Endothelial cell of umbilical vein (primary cell): ENCODE results near the gene HOXB6. TPM values are rescaled to one million over a fixed set of nuclear protein-coding genes. Genes with fewer than 3 reads are reported as not detected.

ENCODE experiments used
- BruUV-seq: library from RNA; stranded (reverse); fragments of 400-500 nt; replicated peaks from 2 replicates; lab custom pipeline; 2021; lab: Mats Ljungman, UMichigan
- CTCF ChIA-PET: fragments of 300-600, 350-600 bp; sonication (Branson Sonifier 250); formaldehyde crosslinking; loops from one replicate; lab custom pipeline; 2021; ENCODE audit warnings: antibody characterized with exemption, inconsistent platforms; lab: Charles Lee
- POLR2A ChIA-PET: fragments of 300-600, 350-600 bp; sonication (Branson Sonifier 250); formaldehyde crosslinking; loops from one replicate; lab custom pipeline; 2021; ENCODE audit warnings: antibody characterized with exemption, inconsistent platforms; lab: Charles Lee
- DNase-seq: peaks from one replicate; pipeline ENCODE4 v3.0.0-alpha.2; 2011; ENCODE audit warnings: low read depth, low spot score
- FAIRE-seq: peaks from 2 replicates; lab custom pipeline; 2011; peaks lifted over from hg19 to GRCh38; lab: Jason Lieb, UNC
- H2AFZ ChIP-seq: 2 replicates; pipeline ENCODE4 v1.6.0; 2012; ENCODE audit warnings: low read depth, low read length, control low read depth, inconsistent platforms
- H3K27ac ChIP-seq: 2 replicates; pipeline ENCODE4 v1.5.1; 2011; ENCODE audit warnings: low read depth, mild to moderate bottlenecking, control low read depth, low read length, moderate library complexity; ENCODE audit not compliant: insufficient read depth
- H3K27me3 ChIP-seq, 2 experiments: 2 replicates each; pipeline versions ENCODE4 v1.6.0 to v1.6.1; 2011; ENCODE audit warnings: low read length in 2 of 2, mixed read lengths in 1 of 2; ENCODE audit not compliant: control insufficient read depth in 2 of 2, insufficient read depth in 2 of 2
- H3K36me3 ChIP-seq, 2 experiments: 2 replicates in 1 of 2; 3 replicates in 1 of 2; pipeline ENCODE4 v1.5.1; 2011; ENCODE audit warnings: low read length in 2 of 2, mild to moderate bottlenecking in 1 of 2, moderate library complexity in 1 of 2; ENCODE audit not compliant: control insufficient read depth in 2 of 2, insufficient read depth in 2 of 2; ENCODE audit errors: extremely low read depth in 1 of 2
- H3K4me1 ChIP-seq: 3 replicates; pipeline ENCODE4 v1.5.1; 2011; ENCODE audit warnings: mild to moderate bottlenecking, low read length; ENCODE audit not compliant: control insufficient read depth, insufficient read depth; ENCODE audit errors: extremely low read depth
- H3K4me2 ChIP-seq: 2 replicates; pipeline ENCODE4 v1.6.1; 2011; ENCODE audit warnings: low read length, control low read depth, mixed read lengths; ENCODE audit not compliant: insufficient read depth
- H3K4me3 ChIP-seq, 3 experiments: fragments of 200-600 bp in 1 of 3; sonication (generic), shearing (Covaris generic) in 1 of 3; replicated peaks in 1 of 3; 2 replicates each; pipeline ENCODE4 v1.5.1; 2011 to 2016; ENCODE audit warnings: control low read depth in 3 of 3, low read length in 3 of 3, mild to moderate bottlenecking in 2 of 3, inconsistent platforms in 1 of 3, low read depth in 1 of 3, moderate library complexity in 1 of 3; ENCODE audit not compliant: insufficient read depth in 1 of 3
- H3K79me2 ChIP-seq: 2 replicates; pipeline ENCODE4 v1.6.0; 2012; ENCODE audit warnings: low read length, inconsistent platforms; ENCODE audit not compliant: control insufficient read depth, insufficient read depth
- H3K9ac ChIP-seq: replicated peaks from 2 replicates; pipeline ENCODE3; 2011; ENCODE audit warnings: low read length, control low read depth; ENCODE audit not compliant: insufficient read depth; ENCODE audit errors: extremely low read depth
- H3K9me1 ChIP-seq: replicated peaks from 3 replicates; pipeline ENCODE4 v1.6.0; 2011; ENCODE audit warnings: mild to moderate bottlenecking, low read length; ENCODE audit not compliant: control insufficient read depth, insufficient read depth; ENCODE audit errors: extremely low read depth
- H3K9me3 ChIP-seq: replicated peaks from 2 replicates; pipeline ENCODE4 v1.5.1; 2012; ENCODE audit warnings: low read length, inconsistent platforms; ENCODE audit not compliant: control insufficient read depth, insufficient read depth
- H4K20me1 ChIP-seq: replicated peaks from 2 replicates; pipeline ENCODE3; 2011; ENCODE audit warnings: mild to moderate bottlenecking, low read length; ENCODE audit not compliant: control insufficient read depth, insufficient read depth; ENCODE audit errors: extremely low read depth
- EZH2 ChIP-seq: IDR thresholded peaks from 2 replicates; pipeline ENCODE4 v1.6.1; 2012; ENCODE audit warnings: borderline replicate concordance, low read depth, mild to moderate bottlenecking, moderate library complexity, low read length, inconsistent platforms; ENCODE audit not compliant: severe bottlenecking
- FOS ChIP-seq: IDR thresholded peaks from 2 replicates; pipeline ENCODE4 v1.6.1; 2011; ENCODE audit warnings: mild to moderate bottlenecking, low read length, moderate library complexity, borderline replicate concordance; ENCODE audit not compliant: insufficient read depth
- GATA2 ChIP-seq: IDR thresholded peaks from 2 replicates; pipeline ENCODE4 v1.7.0; 2011; ENCODE audit warnings: low read depth, mild to moderate bottlenecking, moderate library complexity, mixed read lengths, low read length; ENCODE audit not compliant: insufficient read length, insufficient read depth
- JUN ChIP-seq: IDR thresholded peaks from 2 replicates; pipeline ENCODE4 v1.6.1; 2011; ENCODE audit warnings: borderline replicate concordance, low read depth; ENCODE audit not compliant: insufficient read length, insufficient read depth
- MAX ChIP-seq: IDR thresholded peaks from 2 replicates; pipeline ENCODE4 v1.6.1; 2011; ENCODE audit not compliant: insufficient read depth, insufficient read length
- POLR2AphosphoS5 ChIP-seq: IDR thresholded peaks from 2 replicates; pipeline ENCODE4 v1.6.1; 2012; ENCODE audit warnings: low read depth, mild to moderate bottlenecking, control low read depth, low read length, moderate library complexity; ENCODE audit not compliant: insufficient read depth
- dilution Hi-C: fragments of 300-500 bp; cut with MboI; formaldehyde crosslinking; loops from one replicate; pipeline ENCODE4 v1.15.0; 2019; ENCODE audit warnings: low sequenced_read_pairs; ENCODE audit not compliant: extremely low pct_ligation_motif_present
- intact Hi-C: fragments of 100-400 bp; cut with micrococcal nuclease; formaldehyde crosslinking; loops from one replicate; pipeline ENCODE4 v1.10.0; 2022
- polyA plus RNA-seq, 4 experiments: library from polyadenylated mRNA; depleted of rRNA in 3 of 4; stranded (reverse) in 3 of 4; unstranded in 1 of 4; fragments of >200 nt; gene quantifications; 2 replicates each; pipeline versions ENCODE4 v1.2.1 to v1.2.3, GENCODE V29; 2011 to 2012; ENCODE audit warnings: missing spikeins in 1 of 4
- total RNA-seq: library from RNA; stranded (reverse); gene quantifications from 2 replicates; pipeline ENCODE4 v1.2.3, GENCODE V29; 2021

The HOXB6 gene
- total and polyA plus RNA-seq, 2 donors (not counting 3 experiments of a cell fraction or from before 2014, with no cell fraction given), result 8.8 to 24.0 TPM

DNA sequence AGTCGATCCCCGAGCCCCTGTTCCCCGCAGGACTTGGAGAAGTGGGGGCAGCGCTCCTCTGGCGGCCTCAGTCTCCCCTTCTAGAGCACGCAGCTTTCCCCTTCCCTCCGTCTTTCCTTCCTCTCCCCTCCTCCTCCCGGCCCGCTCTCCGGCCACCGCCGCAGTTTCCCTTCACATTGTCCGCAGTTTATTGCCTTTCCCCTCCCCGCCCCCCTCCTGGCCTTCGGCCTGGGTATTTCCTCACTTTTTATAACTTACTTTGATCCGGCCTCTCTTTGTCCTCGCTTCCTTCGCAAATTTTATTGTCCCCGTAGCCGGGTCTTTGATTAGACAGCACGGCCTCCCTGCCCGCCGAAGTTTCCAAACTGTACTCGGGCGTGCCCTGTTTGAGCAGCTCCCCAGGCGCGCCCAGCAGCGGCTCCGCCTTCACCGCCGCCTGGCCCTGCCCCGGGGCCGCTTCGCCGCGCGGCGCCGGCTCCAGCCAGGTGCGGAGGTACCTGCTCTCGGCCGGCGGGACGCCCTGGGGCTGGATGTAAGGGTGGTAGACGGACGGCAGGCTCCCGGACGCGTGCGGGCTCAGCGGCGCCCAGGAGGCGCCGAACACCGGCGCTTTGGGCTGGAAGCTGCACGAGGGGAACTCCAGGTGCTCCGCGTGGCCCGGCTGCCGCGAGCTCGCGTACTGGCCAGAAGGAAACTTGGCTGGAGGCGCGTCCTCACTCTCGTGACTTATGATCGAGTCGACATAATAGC is 20.9 kb upstream of the HOXB6 start:
- H3K9ac ChIP-seq, result peak overlapping the region; percentile 38
- peak; percentile 75 for FAIRE-seq
- intact Hi-C loops (loop anchor here (1.0 kb wide), 1 partner anchor 11 kb away; no protein-coding TSS in a partner anchor), dilution Hi-C loops (no loop called here)
- no peaks in the 10 kb centered on the region for H3K9me1 ChIP-seq
- no peaks in the 10 kb centered on the region for H4K20me1 ChIP-seq
- H3K36me3 ChIP-seq, result no peaks in the 10 kb centered on the region
- no peaks in the 10 kb centered on the region for H3K79me2 ChIP-seq
- BruUV-seq, result no TSS peak
- H3K9me3 ChIP-seq, result no peaks in the 10 kb centered on the region
- H3K4me3 ChIP-seq, result peak overlapping the region; percentile 40 to 66 (median 64)
- H3K4me1 ChIP-seq, result peaks cover 13% of the 10 kb centered on the region
- ChIA-PET CTCF (interaction anchor here (0.7 to 3.2 kb wide), 12 partner anchors 10 to 557 kb away, joined by 3 to 73 read pairs (median 3); no protein-coding TSS in a partner anchor), POLR2A (interaction anchor here (0.6 kb wide), 1 partner anchor 16 kb away, joined by 3 read pairs; no protein-coding TSS in a partner anchor)
- peak; percentile 35 for DNase-seq
- peak overlapping the region; percentile 82 for H3K4me2 ChIP-seq
- peak overlapping the region; percentile 86 for H2AFZ ChIP-seq
- H3K27ac ChIP-seq, result no peak overlapping the region
- H3K27me3 ChIP-seq, result peaks cover 70 to 96% of the 10 kb centered on the region in 2 experiments
- TF ChIP-seq FOS (peak; percentile 11), MAX (no peak)

- no peaks in the 10 kb centered on the region for H4K20me1 ChIP-seq
- no peaks in the 10 kb centered on the region for H3K9me1 ChIP-seq
- H2AFZ ChIP-seq, result peak overlapping the region; percentile 86
- peak overlapping the region; percentile 82 for H3K4me2 ChIP-seq
- peaks cover 73 to 96% of the 10 kb centered on the region in 2 experiments for H3K27me3 ChIP-seq
- FAIRE-seq, result no peak
- dilution Hi-C loops (no loop called here), intact Hi-C loops (loop anchor here (1.0 kb wide), 1 partner anchor 11 kb away; no protein-coding TSS in a partner anchor)
- peak overlapping the region; percentile 38 for H3K9ac ChIP-seq
- BruUV-seq, result no TSS peak
- DNase-seq, result no peak
- H3K27ac ChIP-seq, result no peak overlapping the region
- TF ChIP-seq POLR2AphosphoS5 (no peak), EZH2 (peak; percentile 73), GATA2 (no peak), JUN (no peak)
- H3K79me2 ChIP-seq, result no peaks in the 10 kb centered on the region
- H3K4me1 ChIP-seq, result peaks cover 13% of the 10 kb centered on the region
- ChIA-PET CTCF (interaction anchor here (0.7 to 3.2 kb wide), 12 partner anchors 9 to 556 kb away, joined by 3 to 73 read pairs (median 4); partner anchors contain the start of gene HOXB8), POLR2A (interaction anchor here (0.6 kb wide), 1 partner anchor 15 kb away, joined by 3 read pairs; no protein-coding TSS in a partner anchor)
- no peaks in the 10 kb centered on the region for H3K9me3 ChIP-seq
- H3K4me3 ChIP-seq, result peak overlapping the region; percentile 40 to 66 (median 64)
- no peaks in the 10 kb centered on the region for H3K36me3 ChIP-seq
These were observed 20.0 kb upstream of the HOXB6 start for GRCh38 chr17:48624544-48625494.
